M059J (cell line): Measurements from ENCODE around the gene ITIH5. TPM values are rescaled to one million over a fixed set of nuclear protein-coding genes. Genes with fewer than 3 reads are reported as not detected.
A peak's percentile ranks its signal among the peaks of the same experiment; 100 is the strongest.
"Not testable (repeated sequence)": the region's sequence is repeated elsewhere in the genome, so short reads cannot be mapped to it uniquely, and the experiment has no call there.

ENCODE experiments used
- DNase-seq: peaks from one replicate; pipeline ENCODE4 v3.0.0-alpha.2; 2012; ENCODE audit warnings: low read depth
- total RNA-seq: library from RNA; depleted of rRNA; stranded (reverse); fragments of >200 nt; shearing (Covaris generic); gene quantifications from 2 replicates; pipeline ENCODE4 v1.2.3, GENCODE V29; 2014

Gene ITIH5
- total RNA-seq, 1 experiment from 2014 or later, result 2.1 TPM

- DNase-seq, result peak; percentile 72
Measured at GRCh38 chr10:7687228-7687907, 20.6 kb upstream of the ITIH5 start.

- no peak for DNase-seq
Measured at GRCh38 chr10:7686351-7687171, 19.8 kb upstream of the ITIH5 start.

- peak; percentile 45 for DNase-seq
Measured at GRCh38 chr10:7680078-7680477, 13.3 kb upstream of the ITIH5 start.

- DNase-seq, result no peak
Measured at GRCh38 chr10:7679256-7679655, 12.5 kb upstream of the ITIH5 start.

- no peak for DNase-seq
Measured at GRCh38 chr10:7672341-7673134, 5.8 kb upstream of the ITIH5 start.

- no peak for DNase-seq
Measured at GRCh38 chr10:7670157-7670556, 3.4 kb upstream of the ITIH5 start.

GRCh38 chr10:7667262-7668141 lies 736 bp upstream of the ITIH5 start:
- no peak for DNase-seq

- no peak for DNase-seq
Measured at GRCh38 chr10:7665767-7666166, 999 bp downstream of the ITIH5 start.

GRCh38 chr10:7664707-7665106 lies 2.1 kb downstream of the ITIH5 start:
- no peak for DNase-seq

- no peak for DNase-seq
Measured at GRCh38 chr10:7662522-7662921, 4.2 kb downstream of the ITIH5 start.

GRCh38 chr10:7659560-7659959 lies 7.2 kb downstream of the ITIH5 start:
- DNase-seq, result peak; percentile 53

- DNase-seq, result no peak
Measured at GRCh38 chr10:7657552-7657951, 9.2 kb downstream of the ITIH5 start.

GRCh38 chr10:7657079-7657478 lies 9.7 kb downstream of the ITIH5 start:
- DNase-seq, result not testable (repeated sequence)

GRCh38 chr10:7651853-7652470 lies 14.8 kb downstream of the ITIH5 start:
- DNase-seq, result no peak

GRCh38 chr10:7649673-7650300 lies 17.0 kb downstream of the ITIH5 start:
- peak; percentile 68 for DNase-seq

GRCh38 chr10:7647062-7647664 lies 19.6 kb downstream of the ITIH5 start:
- no peak for DNase-seq

- DNase-seq, result no peak
Measured at GRCh38 chr10:7642491-7643011, 24.2 kb downstream of the ITIH5 start.

GRCh38 chr10:7635408-7636125 lies 31.2 kb downstream of the ITIH5 start:
- DNase-seq, result no peak
